Panc1 (cell line): Measurements from ENCODE around the gene FYTTD1. TPM values are rescaled to one million over a fixed set of nuclear protein-coding genes. Genes with fewer than 3 reads are reported as not detected.

Experiments
- ATAC-seq: fragments of 200-7000 bp; cut with Tn5 transposase; 2 replicates; pipeline ENCODE4 v1.9.1; 2020; ENCODE audit warnings: mild to moderate bottlenecking, moderate library complexity
- BruUV-seq: library from RNA; stranded (reverse); fragments of 400-500 nt; replicated peaks from 2 replicates; lab custom pipeline; 2021; lab: Mats Ljungman, UMichigan
- CTCF ChIA-PET: fragments of 300-600 bp; sonication (Branson Sonifier 250); formaldehyde crosslinking; loops from one replicate; lab custom pipeline; 2022; ENCODE audit warnings: antibody characterized with exemption; lab: Charles Lee
- POLR2A ChIA-PET: fragments of 300-600 bp; sonication (Branson Sonifier 250); formaldehyde crosslinking; loops from one replicate; lab custom pipeline; 2022; ENCODE audit warnings: antibody characterized with exemption; lab: Charles Lee
- DNase-seq: peaks from one replicate; pipeline ENCODE4 v3.0.0-alpha.2; 2010; ENCODE audit warnings: low read depth, low spot score
- H3K27ac ChIP-seq: 2 replicates; pipeline ENCODE4 v1.5.1; 2011; ENCODE audit warnings: mild to moderate bottlenecking, low read length, inconsistent platforms
- H3K27me3 ChIP-seq: fragments of 200-500 bp; sonication (Bioruptor generic); 2 replicates; pipeline ENCODE4 v1.6.0; 2014; ENCODE audit warnings: low read length, inconsistent platforms; ENCODE audit not compliant: control insufficient read depth, insufficient read depth
- H3K36me3 ChIP-seq: fragments of 200-500 bp; sonication (Bioruptor generic); 2 replicates; pipeline ENCODE4 v1.5.1; 2014; ENCODE audit warnings: inconsistent platforms, mild to moderate bottlenecking, low read length, moderate library complexity; ENCODE audit not compliant: control insufficient read depth, insufficient read depth
- H3K4me1 ChIP-seq: 2 replicates; pipeline ENCODE4 v1.5.1; 2011; ENCODE audit warnings: inconsistent platforms, mild to moderate bottlenecking, low read length, moderate library complexity; ENCODE audit not compliant: control insufficient read depth, insufficient read depth
- H3K4me3 ChIP-seq, 2 experiments: 2 replicates each; pipeline ENCODE4 v1.5.1; 2011 to 2012; ENCODE audit warnings: low read depth in 2 of 2, low read length in 2 of 2, mild to moderate bottlenecking in 2 of 2, inconsistent platforms in 1 of 2, moderate library complexity in 1 of 2
- H3K9me3 ChIP-seq: fragments of 200-500 bp; sonication (Bioruptor generic); 2 replicates; pipeline ENCODE4 v1.5.1; 2014; ENCODE audit warnings: low read depth, mild to moderate bottlenecking, inconsistent platforms, low read length, moderate library complexity; ENCODE audit not compliant: control insufficient read depth, insufficient read depth
- CTCF ChIP-seq: fragments of 450-650 bp; IDR thresholded peaks from 2 replicates; pipeline ENCODE4 v1.5.1; 2017; ENCODE audit warnings: mild to moderate bottlenecking
- POLR2AphosphoS5 ChIP-seq: IDR thresholded peaks from 2 replicates; pipeline ENCODE4 v1.6.1; 2012; ENCODE audit warnings: mild to moderate bottlenecking, low read depth, low read length, moderate library complexity
- REST ChIP-seq, 2 experiments: IDR thresholded peaks; 2 replicates each; pipeline ENCODE4 v1.6.1; 2011 to 2012; ENCODE audit warnings: low read depth in 2 of 2, control low read depth in 1 of 2, low read length in 1 of 2, mild to moderate bottlenecking in 1 of 2, moderate library complexity in 1 of 2; ENCODE audit not compliant: insufficient read depth in 1 of 2
- SIN3A ChIP-seq: IDR thresholded peaks from 2 replicates; pipeline ENCODE4 v1.6.1; 2012; ENCODE audit warnings: low read depth, mild to moderate bottlenecking, low read length, moderate library complexity, borderline replicate concordance; ENCODE audit not compliant: insufficient read depth
- TCF7L2 ChIP-seq: IDR thresholded peaks from 2 replicates; pipeline ENCODE4 v1.6.1; 2011; ENCODE audit warnings: mild to moderate bottlenecking, low read depth, low read length, inconsistent platforms
- in situ Hi-C: cut with HindIII; loops from 2 replicates; pipeline ENCODE4 v1.10.0; 2016; ENCODE audit warnings: low sequenced_read_pairs, low pct_unique_long_range_greater_than_20kb
- intact Hi-C: fragments of 100-400 bp; cut with micrococcal nuclease; formaldehyde crosslinking; loops from one replicate; pipeline ENCODE4 v1.10.0; 2022; ENCODE audit not compliant: unreplicated experiment
- total RNA-seq: library from RNA; stranded (reverse); gene quantifications from one replicate; pipeline ENCODE4 v1.2.1, GENCODE V29; 2021; ENCODE audit not compliant: unreplicated experiment

FYTTD1 gene
- total RNA-seq, 1 experiment from 2014 or later, result 77.8 TPM

- no TSS peak for BruUV-seq
- ChIA-PET POLR2A (no interaction called here), CTCF (no interaction called here)
- Histone ChIP-seq H3K27me3 (no peaks in the 10 kb centered on the region), H3K9me3 (no peaks in the 10 kb centered on the region), H3K4me1 (no peaks in the 10 kb centered on the region), H3K4me3 (no peak overlapping the region), H3K27ac (no peak overlapping the region), H3K36me3 (peaks cover 6% of the 10 kb centered on the region; the same call in 1 of the 2 replicates)
- intact Hi-C loops, result no loop called here
- in situ Hi-C loops, result no loop called here
- no peak for DNase-seq
- TF ChIP-seq REST (IDR thresholded peaks at IDR 0.05; ENCODE audit: insufficient read depth in 1 of 2, low read depth in 2 of 2, low read length in 1 of 2), result no peak
- no peak for TF ChIP-seq POLR2AphosphoS5
- TF ChIP-seq SIN3A, result no peak
- no peak for TF ChIP-seq TCF7L2
- TF ChIP-seq CTCF, result no peak
- ATAC-seq, result 0 out of 2 replicates have a peak, but pooled peaks have one; percentile 25
Observed at GRCh38 chr3:197701841-197702240, 47.8 kb upstream of the FYTTD1 start.

- H3K4me1 ChIP-seq, result no peaks in the 10 kb centered on the region; the same call in 1 of the 2 replicates
- no peaks in the 10 kb centered on the region for H3K36me3 ChIP-seq
- H3K27me3 ChIP-seq, result no peaks in the 10 kb centered on the region
- H3K27ac ChIP-seq, result no peak overlapping the region
- in situ Hi-C loops, result no loop called here
- intact Hi-C loops, result no loop called here
- CTCF ChIA-PET, result no interaction called here
- no peak for ATAC-seq
- TF ChIP-seq POLR2AphosphoS5, result no peak
- no peak for TF ChIP-seq CTCF
- TF ChIP-seq SIN3A, result no peak
- no peak for TF ChIP-seq REST (IDR thresholded peaks at IDR 0.05; ENCODE audit: insufficient read depth in 1 of 2, low read depth in 2 of 2, low read length in 1 of 2)
- no peak for TF ChIP-seq TCF7L2
- POLR2A ChIA-PET, result no interaction called here
- DNase-seq, result no peak
- BruUV-seq, result no TSS peak
- no peaks in the 10 kb centered on the region for H3K9me3 ChIP-seq
- H3K4me3 ChIP-seq, result no peak overlapping the region
Observed at GRCh38 chr3:197706658-197707057, 43.0 kb upstream of the FYTTD1 start.
